CD4-positive, alpha-beta T cell treated with Interleukin-15 for 4 hours (primary cell): ENCODE results near the gene EXTL1.

Source experiments
- DNase-seq: peaks from one replicate; pipeline ENCODE4 v3.0.0-alpha.2; 2020; ENCODE audit warnings: low spot score

Gene EXTL1

GRCh38 chr1:26041978-26042377 lies 20.4 kb downstream of the EXTL1 start:
- no peak for DNase-seq

- no peak for DNase-seq
Measured at GRCh38 chr1:26043765-26044164, 22.2 kb downstream of the EXTL1 start.

GRCh38 chr1:26044414-26044813 lies 22.8 kb downstream of the EXTL1 start:
- DNase-seq = no peak

- no peak for DNase-seq
Measured at GRCh38 chr1:26044971-26045721, 23.6 kb downstream of the EXTL1 start.

GRCh38 chr1:26045722-26046245 lies 24.2 kb downstream of the EXTL1 start, which contains the start of gene SLC30A2:
Gene SLC30A2, minus strand, starts transcription at chr1:26046118. Its CDS starts 222 bp downstream, at chr1:26045896.
- no peak for DNase-seq

- DNase-seq = no peak
Measured at GRCh38 chr1:26046246-26047095, 24.9 kb downstream of the EXTL1 start.

GRCh38 chr1:26047278-26047874 lies 25.8 kb downstream of the EXTL1 start:
- no peak for DNase-seq

GRCh38 chr1:26049531-26050247 lies 28.1 kb downstream of the EXTL1 start:
- DNase-seq = no peak

- no peak for DNase-seq
Measured at GRCh38 chr1:26050248-26050640, 28.7 kb downstream of the EXTL1 start.

GRCh38 chr1:26053718-26054560 lies 32.4 kb downstream of the EXTL1 start:
- no peak for DNase-seq

GRCh38 chr1:26055041-26055440 lies 33.5 kb downstream of the EXTL1 start:
- no peak for DNase-seq

GRCh38 chr1:26057189-26057588 lies 35.6 kb downstream of the EXTL1 start:
- DNase-seq = no peak

GRCh38 chr1:26058052-26058595 lies 36.5 kb downstream of the EXTL1 start:
- DNase-seq = no peak

GRCh38 chr1:26059906-26060305 lies 38.3 kb downstream of the EXTL1 start:
- DNase-seq = no peak

- DNase-seq = no peak
Measured at GRCh38 chr1:26060832-26061574, 39.4 kb downstream of the EXTL1 start.

GRCh38 chr1:26064553-26064952 lies 43.0 kb downstream of the EXTL1 start:
- DNase-seq = no peak

GRCh38 chr1:26066160-26066559 lies 44.6 kb downstream of the EXTL1 start:
- DNase-seq = no peak

GRCh38 chr1:26066857-26067256 lies 45.3 kb downstream of the EXTL1 start:
- no peak for DNase-seq

- DNase-seq = no peak
Measured at GRCh38 chr1:26067432-26067911, 45.9 kb downstream of the EXTL1 start, which contains the start of gene TRIM63. Gene TRIM63, minus strand, starts transcription at chr1:26067630. Its CDS starts 136 bp downstream, at chr1:26067494.

- no peak for DNase-seq
Measured at GRCh38 chr1:26069941-26070295, 48.3 kb downstream of the EXTL1 start.
